22Rv1 (cell line): ENCODE measurements around the gene CPSF4.
A peak's percentile ranks its signal among the peaks of the same experiment; 100 is the strongest.

Source experiments
- H3K27ac ChIP-seq: fragments of 450-650 bp; 2 replicates; pipeline ENCODE4 v1.5.1; 2017
- ZFX ChIP-seq: fragments of 450-650 bp; IDR thresholded peaks from 2 replicates; pipeline ENCODE4 v1.6.1; 2017; ENCODE audit warnings: antibody characterized with exemption, borderline replicate concordance
- TF ChIP-seq, protein P1 (sequence below): fragments of 450-650 bp; IDR thresholded peaks from 2 replicates; pipeline ENCODE4 v1.5.1; 2017; ENCODE audit warnings: mild to moderate bottlenecking

Gene CPSF4

DNA sequence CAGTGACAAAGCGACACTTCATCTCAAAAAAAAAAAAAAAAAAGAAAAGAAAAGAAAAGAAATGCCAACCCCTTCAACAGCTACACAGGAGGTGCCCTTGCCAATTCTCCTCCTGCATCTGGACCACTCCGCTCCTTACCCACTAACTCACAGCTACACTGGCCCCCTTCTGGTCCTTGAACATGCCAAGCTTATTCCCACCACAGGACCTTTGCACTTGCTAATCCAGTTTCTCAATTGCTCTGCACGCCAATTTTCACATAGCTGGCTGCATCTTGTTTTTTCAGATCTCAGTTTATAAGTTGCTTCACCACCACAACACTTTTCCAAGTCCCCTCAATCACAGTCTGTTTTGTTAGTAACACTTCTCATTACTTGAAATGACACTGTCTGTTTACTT, 35.9 kb upstream of the CPSF4 start:
- no peak for TF ChIP-seq ZFX
- TF ChIP-seq, protein P1, sequence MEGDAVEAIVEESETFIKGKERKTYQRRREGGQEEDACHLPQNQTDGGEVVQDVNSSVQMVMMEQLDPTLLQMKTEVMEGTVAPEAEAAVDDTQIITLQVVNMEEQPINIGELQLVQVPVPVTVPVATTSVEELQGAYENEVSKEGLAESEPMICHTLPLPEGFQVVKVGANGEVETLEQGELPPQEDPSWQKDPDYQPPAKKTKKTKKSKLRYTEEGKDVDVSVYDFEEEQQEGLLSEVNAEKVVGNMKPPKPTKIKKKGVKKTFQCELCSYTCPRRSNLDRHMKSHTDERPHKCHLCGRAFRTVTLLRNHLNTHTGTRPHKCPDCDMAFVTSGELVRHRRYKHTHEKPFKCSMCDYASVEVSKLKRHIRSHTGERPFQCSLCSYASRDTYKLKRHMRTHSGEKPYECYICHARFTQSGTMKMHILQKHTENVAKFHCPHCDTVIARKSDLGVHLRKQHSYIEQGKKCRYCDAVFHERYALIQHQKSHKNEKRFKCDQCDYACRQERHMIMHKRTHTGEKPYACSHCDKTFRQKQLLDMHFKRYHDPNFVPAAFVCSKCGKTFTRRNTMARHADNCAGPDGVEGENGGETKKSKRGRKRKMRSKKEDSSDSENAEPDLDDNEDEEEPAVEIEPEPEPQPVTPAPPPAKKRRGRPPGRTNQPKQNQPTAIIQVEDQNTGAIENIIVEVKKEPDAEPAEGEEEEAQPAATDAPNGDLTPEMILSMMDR, result no peak
- H3K27ac ChIP-seq, result no peak overlapping the region

DNA sequence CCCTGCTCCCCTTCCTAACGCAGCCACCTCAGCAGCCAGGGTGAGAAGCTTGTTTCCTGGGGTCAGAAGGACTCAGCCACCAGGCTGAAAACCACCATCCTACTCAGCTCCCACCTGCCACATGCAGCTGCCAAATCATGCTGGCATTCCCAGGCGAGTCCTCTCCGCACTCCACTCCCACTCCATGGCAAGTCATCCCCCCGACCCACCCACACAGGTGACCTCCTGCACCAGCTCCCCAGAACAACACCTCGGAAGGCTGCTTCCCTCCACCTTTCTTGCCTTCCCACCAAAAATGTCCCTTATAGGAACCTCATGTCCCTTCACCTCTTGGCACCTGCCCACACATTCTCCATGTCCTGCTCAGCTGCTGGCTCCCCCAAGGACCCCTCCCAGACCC, 35.0 kb upstream of the CPSF4 start:
- H3K27ac ChIP-seq, result no peak overlapping the region
- TF ChIP-seq ZFX, result no peak
- TF ChIP-seq, protein P1, result no peak

DNA sequence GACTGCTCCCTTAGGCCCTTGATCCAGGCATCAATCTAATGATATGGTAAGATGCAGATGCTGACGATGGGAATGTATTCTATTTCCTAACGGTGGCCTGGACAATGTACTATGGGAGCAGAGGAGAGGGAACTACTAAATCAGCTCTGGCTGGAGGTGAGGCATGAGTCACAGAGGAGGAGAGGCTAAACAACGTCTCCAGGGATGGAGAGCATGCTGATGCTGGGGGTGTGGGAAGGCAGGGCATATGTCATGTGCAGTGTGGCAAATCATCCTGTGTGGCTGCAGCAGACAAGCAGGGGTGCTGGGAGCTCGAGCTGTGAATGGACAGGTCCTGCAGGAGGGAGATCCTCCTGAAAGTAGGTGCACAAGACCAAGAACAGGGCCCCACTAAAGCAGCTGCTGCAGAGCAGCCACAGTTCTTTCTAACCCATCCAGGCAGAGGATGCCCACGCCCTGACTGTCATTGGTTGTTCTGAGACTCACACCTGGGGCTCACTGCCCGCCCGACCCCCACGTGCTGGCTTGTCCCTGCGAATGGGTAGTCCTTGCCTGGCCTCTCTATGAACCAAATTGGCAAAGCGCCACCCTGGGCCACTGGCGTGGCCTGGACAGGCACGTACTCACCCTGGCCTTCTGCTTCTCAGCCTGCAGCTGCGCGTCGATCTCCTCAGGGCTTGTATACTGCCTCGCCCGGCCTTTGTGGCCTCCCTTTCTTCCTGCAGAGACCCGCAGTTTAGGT, 34.3 kb upstream of the CPSF4 start:
- TF ChIP-seq, protein P1, result no peak
- TF ChIP-seq ZFX, result no peak
- H3K27ac ChIP-seq, result no peak overlapping the region

DNA sequence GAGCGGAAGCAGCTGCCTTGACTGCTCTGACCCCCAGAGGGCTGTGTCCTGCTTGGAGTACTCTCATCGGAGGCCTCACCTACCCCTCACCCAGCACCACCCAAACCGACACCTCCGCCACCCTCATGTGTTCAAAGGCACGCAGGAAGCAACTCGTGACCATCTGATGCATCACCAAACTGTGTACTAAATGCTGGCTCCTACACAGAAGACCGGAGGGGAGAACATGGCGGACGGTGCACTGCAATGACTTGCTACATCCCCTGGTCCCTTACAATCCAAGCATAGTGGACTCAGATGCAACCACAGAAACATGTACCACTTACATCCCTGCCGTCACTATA, 33.8 kb upstream of the CPSF4 start:
- no peak for TF ChIP-seq ZFX
- TF ChIP-seq, protein P1, result no peak
- no peak overlapping the region for H3K27ac ChIP-seq

DNA sequence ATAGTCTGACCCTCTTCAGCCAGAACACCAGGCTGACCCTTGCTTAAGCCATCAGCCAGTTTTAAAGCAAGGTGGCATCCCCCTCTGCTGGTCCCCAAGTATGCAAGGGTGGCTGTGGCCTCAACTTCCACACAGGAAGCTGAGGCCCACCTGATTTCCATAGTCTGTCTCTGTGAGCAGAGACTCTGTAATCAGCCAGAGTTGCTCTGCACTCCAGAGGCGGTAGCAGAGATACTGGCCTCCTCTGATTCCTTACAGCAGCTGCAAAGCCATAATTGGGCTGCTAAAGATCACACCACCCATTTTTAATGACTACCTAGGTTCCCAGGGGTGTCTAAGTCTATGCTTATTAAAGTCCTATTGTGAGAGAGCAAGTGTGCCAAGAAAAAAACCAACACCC, 32.2 kb upstream of the CPSF4 start:
- no peak for TF ChIP-seq ZFX
- TF ChIP-seq, protein P1, result no peak
- no peak overlapping the region; the same call in 1 of the 2 replicates for H3K27ac ChIP-seq

DNA sequence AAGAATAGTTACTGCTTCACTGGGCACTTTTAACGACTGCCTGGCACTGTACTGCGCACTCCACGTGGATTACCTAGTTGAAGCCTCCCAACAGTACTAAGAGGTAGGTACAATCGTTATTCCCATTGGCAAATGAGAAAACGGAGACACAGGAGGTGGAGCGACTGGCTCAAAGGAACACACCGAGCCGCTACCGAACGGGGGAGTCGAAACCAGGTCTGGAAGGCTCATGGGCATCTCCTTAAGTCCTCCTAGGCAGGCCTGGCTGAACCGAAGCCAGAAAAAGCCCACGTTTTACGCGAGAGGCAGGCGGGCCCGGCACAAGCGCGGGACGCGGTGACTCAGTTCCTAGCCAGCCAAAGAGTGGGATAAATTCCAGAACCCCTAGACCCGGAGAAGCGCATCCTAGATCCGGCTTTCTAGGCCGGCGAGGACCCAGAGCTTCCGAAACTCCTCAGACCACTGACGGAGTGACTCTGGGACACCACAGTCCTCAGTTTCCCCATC, 30.8 kb upstream of the CPSF4 start:
- peak overlapping the region; percentile 96 for H3K27ac ChIP-seq
- no peak for TF ChIP-seq ZFX
- TF ChIP-seq, protein P1, result no peak

DNA sequence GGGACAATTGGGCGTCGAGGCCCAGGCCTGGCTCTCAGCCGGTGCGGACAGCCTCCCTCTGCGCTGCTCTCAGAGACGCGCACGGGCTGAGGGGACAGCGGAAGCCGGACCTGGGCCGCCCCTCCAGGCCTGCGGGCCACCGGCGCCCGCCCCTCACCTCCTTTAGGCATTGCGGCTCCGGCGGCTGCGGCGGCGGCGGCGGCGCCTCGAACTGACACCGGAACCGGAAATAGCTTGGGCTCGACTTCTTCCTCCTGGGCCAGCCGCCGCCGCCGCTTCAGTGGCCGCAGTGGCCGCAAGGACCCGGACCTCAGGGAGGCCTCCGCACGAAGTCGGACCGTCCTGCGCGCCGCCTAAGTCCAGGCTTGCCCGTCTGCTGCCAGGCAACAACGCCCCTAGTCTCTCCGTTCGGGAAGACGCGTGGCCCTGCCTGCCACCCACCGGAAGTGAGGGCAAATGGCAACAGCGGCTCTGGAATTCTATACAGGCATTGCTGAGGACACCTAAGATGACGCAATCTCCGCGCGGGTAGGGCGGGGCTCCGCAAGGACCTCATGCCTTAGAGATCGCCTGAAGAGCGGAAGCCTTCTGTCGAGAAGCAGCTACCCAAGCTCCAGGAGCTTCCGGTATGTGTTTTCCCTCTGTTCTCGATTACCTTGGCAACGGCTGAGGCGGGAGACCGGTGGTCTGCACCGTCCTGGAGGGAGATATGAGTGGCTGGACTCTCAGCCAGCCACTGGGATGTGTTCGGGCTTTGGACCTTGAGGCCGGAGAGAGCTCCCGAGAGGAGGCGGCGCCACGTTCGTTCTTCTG, 30.2 kb upstream of the CPSF4 start, which contains the start of the genes BUD31 and PDAP1:
Gene BUD31, plus strand, starts transcription at position 591 of the 813 bp plus-strand sequence. CDS start 2,124 bp downstream, outside the sequence.
Gene PDAP1, minus strand, starts transcription at position 219 of the 813 bp plus-strand sequence. Its CDS starts 49 bp downstream, at position 170.
- no peak for TF ChIP-seq ZFX
- TF ChIP-seq, protein P1, result no peak
- H3K27ac ChIP-seq, result peak within 1 kb of the TSS; percentile 96
